ENCODE measurements around the gene THSD7A. TPM values are rescaled to one million over a fixed set of nuclear protein-coding genes. Genes with fewer than 3 reads are reported as not detected.

THSD7A gene
- polyA plus RNA-seq, 1 donor from 2014 or later, result 18.5 TPM

- H3K4me2 ChIP-seq (ENCODE audit: low read length), result no peak overlapping the region
- no peaks in the 10 kb centered on the region for H3K9me3 ChIP-seq (ENCODE audit: low read length)
- no peaks in the 10 kb centered on the region for H3K79me2 ChIP-seq (replicated peaks; ENCODE audit: insufficient read depth, low read length)
- no peaks in the 10 kb centered on the region for H4K20me1 ChIP-seq (ENCODE audit: insufficient read depth)
- no peaks in the 10 kb centered on the region for H3K36me3 ChIP-seq (ENCODE audit: insufficient read depth, low read length)
- no peak overlapping the region for H3K27ac ChIP-seq (ENCODE audit: low read length)
- no peak overlapping the region for H3K9ac ChIP-seq (ENCODE audit: low read length)
- no peak for TF ChIP-seq EZH2 (IDR thresholded peaks at IDR 0.05; ENCODE audit: borderline replicate concordance, insufficient read depth, low read length, poor library complexity, severe bottlenecking)
- no peak for TF ChIP-seq SMC3 (conservative IDR thresholded peaks at IDR 0.05; ENCODE audit: poor library complexity)
- no peak for TF ChIP-seq POLR2AphosphoS5 (IDR thresholded peaks at IDR 0.05)
- no peaks in the 10 kb centered on the region for H3F3A ChIP-seq (ENCODE audit: insufficient read depth, low read length, poor library complexity, severe bottlenecking)
- H3K27me3 ChIP-seq (ENCODE audit: insufficient read depth, low read depth, low read length), result no peaks in the 10 kb centered on the region
- H3K4me3 ChIP-seq (ENCODE audit: low read length), result no peak overlapping the region
- H2AFZ ChIP-seq (ENCODE audit: low read depth, low read length), result no peak overlapping the region
- no peaks in the 10 kb centered on the region for H3K9me2 ChIP-seq (ENCODE audit: insufficient read depth, low read length)
Measured at GRCh38 chr7:11648980-11649379, 183.0 kb downstream of the THSD7A start.

- H3K9ac ChIP-seq (ENCODE audit: low read length), result no peak overlapping the region
- H2AFZ ChIP-seq (ENCODE audit: low read depth, low read length), result no peak overlapping the region
- H3K27ac ChIP-seq (ENCODE audit: low read length), result no peak overlapping the region
- no peaks in the 10 kb centered on the region for H3K27me3 ChIP-seq (ENCODE audit: insufficient read depth, low read depth, low read length)
- no peaks in the 10 kb centered on the region for H3K36me3 ChIP-seq (ENCODE audit: insufficient read depth, low read length)
- H3K4me2 ChIP-seq (ENCODE audit: low read length), result no peak overlapping the region
- TF ChIP-seq CTCF (IDR thresholded peaks at IDR 0.05; ENCODE audit: poor library complexity, severe bottlenecking), result no peak
- no peak for TF ChIP-seq EP300 (conservative IDR thresholded peaks at IDR 0.05; ENCODE audit: poor library complexity, severe bottlenecking)
- no peak for TF ChIP-seq POLR2AphosphoS5 (IDR thresholded peaks at IDR 0.05)
- no peak for TF ChIP-seq RAD21 (conservative IDR thresholded peaks at IDR 0.05)
- no peak for TF ChIP-seq MXI1 (conservative IDR thresholded peaks at IDR 0.05; ENCODE audit: poor library complexity, severe bottlenecking)
- TF ChIP-seq EZH2 (IDR thresholded peaks at IDR 0.05; ENCODE audit: borderline replicate concordance, insufficient read depth, low read length, poor library complexity, severe bottlenecking), result no peak
- no peak for TF ChIP-seq TAF1 (IDR thresholded peaks at IDR 0.05; ENCODE audit: low read depth)
- TF ChIP-seq SMC3 (conservative IDR thresholded peaks at IDR 0.05; ENCODE audit: poor library complexity), result no peak
- H4K20me1 ChIP-seq (ENCODE audit: insufficient read depth), result no peaks in the 10 kb centered on the region
- no peaks in the 10 kb centered on the region for H3F3A ChIP-seq (ENCODE audit: insufficient read depth, low read length, poor library complexity, severe bottlenecking)
- no peaks in the 10 kb centered on the region for H3K9me3 ChIP-seq (ENCODE audit: low read length)
- no peaks in the 10 kb centered on the region for H3K9me2 ChIP-seq (ENCODE audit: insufficient read depth, low read length)
- H3K79me2 ChIP-seq (replicated peaks; ENCODE audit: insufficient read depth, low read length), result no peaks in the 10 kb centered on the region
- no peak overlapping the region for H3K4me3 ChIP-seq (ENCODE audit: low read length)
Measured at GRCh38 chr7:11648101-11648500, 183.9 kb downstream of the THSD7A start.

- no peaks in the 10 kb centered on the region for H3F3A ChIP-seq (ENCODE audit: insufficient read depth, low read length, poor library complexity, severe bottlenecking)
- no peaks in the 10 kb centered on the region for H3K79me2 ChIP-seq (replicated peaks; ENCODE audit: insufficient read depth, low read length)
- no peak for TF ChIP-seq RAD21 (conservative IDR thresholded peaks at IDR 0.05)
- no peak for TF ChIP-seq MXI1 (conservative IDR thresholded peaks at IDR 0.05; ENCODE audit: poor library complexity, severe bottlenecking)
- no peak for TF ChIP-seq REST (IDR thresholded peaks at IDR 0.05; ENCODE audit: borderline replicate concordance)
- TF ChIP-seq EP300 (conservative IDR thresholded peaks at IDR 0.05; ENCODE audit: poor library complexity, severe bottlenecking), result no peak
- TF ChIP-seq POLR2AphosphoS5 (IDR thresholded peaks at IDR 0.05), result no peak
- TF ChIP-seq SMC3 (conservative IDR thresholded peaks at IDR 0.05; ENCODE audit: poor library complexity), result no peak
- no peak for TF ChIP-seq CTCF (IDR thresholded peaks at IDR 0.05; ENCODE audit: poor library complexity, severe bottlenecking)
- TF ChIP-seq TAF1 (IDR thresholded peaks at IDR 0.05; ENCODE audit: low read depth), result no peak
- no peak for TF ChIP-seq EZH2 (IDR thresholded peaks at IDR 0.05; ENCODE audit: borderline replicate concordance, insufficient read depth, low read length, poor library complexity, severe bottlenecking)
- no peak overlapping the region for H3K4me2 ChIP-seq (ENCODE audit: low read length)
- H3K36me3 ChIP-seq (ENCODE audit: insufficient read depth, low read length), result no peaks in the 10 kb centered on the region
- no peaks in the 10 kb centered on the region for H3K9me3 ChIP-seq (ENCODE audit: low read length)
- H4K20me1 ChIP-seq (ENCODE audit: insufficient read depth), result no peaks in the 10 kb centered on the region
- H3K9me2 ChIP-seq (ENCODE audit: insufficient read depth, low read length), result no peaks in the 10 kb centered on the region
- H3K4me3 ChIP-seq (ENCODE audit: low read length), result no peak overlapping the region
- H3K27ac ChIP-seq (ENCODE audit: low read length), result no peak overlapping the region
- no peak overlapping the region for H3K9ac ChIP-seq (ENCODE audit: low read length)
- H2AFZ ChIP-seq (ENCODE audit: low read depth, low read length), result no peak overlapping the region
- H3K27me3 ChIP-seq (ENCODE audit: insufficient read depth, low read depth, low read length), result no peaks in the 10 kb centered on the region
Measured at GRCh38 chr7:11642841-11643240, 189.2 kb downstream of the THSD7A start.
